Osteocyte (in vitro differentiated cells): ENCODE measurements around the gene TNNI3. TPM values are rescaled to one million over a fixed set of nuclear protein-coding genes. Genes with fewer than 3 reads are reported as not detected.
"Not testable (repeated sequence)": the region's sequence is repeated elsewhere in the genome, so short reads cannot be mapped to it uniquely, and the experiment has no call there.

Source experiments
- DNase-seq: peaks from one replicate; pipeline ENCODE4 v3.0.0; 2021; ENCODE audit warnings: mixed read lengths; ENCODE audit not compliant: unreplicated experiment; ENCODE audit errors: extremely low spot score
- H3K27ac Mint-ChIP-seq: one replicate; pipeline ENCODE4 v1.8.0; 2021; ENCODE audit warnings: mild to moderate bottlenecking, mixed read lengths; ENCODE audit not compliant: unreplicated experiment
- H3K27me3 Mint-ChIP-seq: one replicate; pipeline ENCODE4 v1.8.0; 2021; ENCODE audit warnings: mixed read lengths; ENCODE audit not compliant: unreplicated experiment
- H3K36me3 Mint-ChIP-seq: one replicate; pipeline ENCODE4 v1.8.0; 2021; ENCODE audit warnings: mixed read lengths; ENCODE audit not compliant: unreplicated experiment
- H3K4me1 Mint-ChIP-seq: one replicate; pipeline ENCODE4 v1.8.0; 2021; ENCODE audit warnings: mixed read lengths; ENCODE audit not compliant: unreplicated experiment
- H3K4me3 Mint-ChIP-seq: one replicate; pipeline ENCODE4 v1.8.0; 2021; ENCODE audit warnings: mild to moderate bottlenecking, moderate library complexity, mixed read lengths; ENCODE audit not compliant: unreplicated experiment
- H3K9me3 Mint-ChIP-seq: one replicate; pipeline ENCODE4 v1.8.0; 2021; ENCODE audit warnings: mixed read lengths; ENCODE audit not compliant: unreplicated experiment
- total RNA-seq: library from RNA; stranded (reverse); gene quantifications from 2 replicates; pipeline ENCODE4 v1.2.1, GENCODE V29; 2021
- TF ChIP-seq, protein P1 (sequence below): fragments of 200-600 bp; sonication (generic); IDR thresholded peaks from 2 replicates; pipeline ENCODE4 v1.5.0; 2021; ENCODE audit warnings: antibody characterized with exemption, mild to moderate bottlenecking, moderate library complexity

The TNNI3 gene
- total RNA-seq, 1 donor from 2014 or later, result not detected

DNA sequence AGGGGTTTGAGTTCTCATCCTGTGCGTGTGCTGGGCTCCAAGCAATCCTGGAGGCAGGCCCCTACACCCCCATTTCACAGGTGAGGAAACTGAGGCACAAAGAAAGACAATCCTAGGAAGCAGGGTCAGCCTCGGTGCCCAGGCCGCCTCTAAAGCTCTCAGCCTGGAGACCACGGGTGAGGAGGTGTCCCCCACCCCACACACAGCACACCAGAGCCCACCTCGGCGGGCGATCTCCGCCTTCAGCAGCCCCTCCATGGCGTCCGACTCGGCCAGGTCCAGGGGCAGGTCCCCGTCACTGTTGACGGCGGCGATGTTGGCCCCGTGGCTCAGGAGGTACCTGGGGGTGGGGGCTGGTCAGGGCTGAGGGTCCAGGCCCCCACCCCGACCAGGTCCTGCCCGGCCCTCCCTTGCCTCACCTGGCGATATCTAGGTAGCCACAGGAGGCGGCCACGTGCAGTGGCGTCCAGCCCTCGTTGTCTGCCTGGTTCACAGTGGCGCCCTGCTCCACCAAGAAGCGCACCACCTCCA lies 45.2 kb downstream of the TNNI3 start:
- no peak for DNase-seq
- no peaks in the 10 kb centered on the region for H3K9me3 Mint-ChIP-seq
- TF ChIP-seq, protein P1, sequence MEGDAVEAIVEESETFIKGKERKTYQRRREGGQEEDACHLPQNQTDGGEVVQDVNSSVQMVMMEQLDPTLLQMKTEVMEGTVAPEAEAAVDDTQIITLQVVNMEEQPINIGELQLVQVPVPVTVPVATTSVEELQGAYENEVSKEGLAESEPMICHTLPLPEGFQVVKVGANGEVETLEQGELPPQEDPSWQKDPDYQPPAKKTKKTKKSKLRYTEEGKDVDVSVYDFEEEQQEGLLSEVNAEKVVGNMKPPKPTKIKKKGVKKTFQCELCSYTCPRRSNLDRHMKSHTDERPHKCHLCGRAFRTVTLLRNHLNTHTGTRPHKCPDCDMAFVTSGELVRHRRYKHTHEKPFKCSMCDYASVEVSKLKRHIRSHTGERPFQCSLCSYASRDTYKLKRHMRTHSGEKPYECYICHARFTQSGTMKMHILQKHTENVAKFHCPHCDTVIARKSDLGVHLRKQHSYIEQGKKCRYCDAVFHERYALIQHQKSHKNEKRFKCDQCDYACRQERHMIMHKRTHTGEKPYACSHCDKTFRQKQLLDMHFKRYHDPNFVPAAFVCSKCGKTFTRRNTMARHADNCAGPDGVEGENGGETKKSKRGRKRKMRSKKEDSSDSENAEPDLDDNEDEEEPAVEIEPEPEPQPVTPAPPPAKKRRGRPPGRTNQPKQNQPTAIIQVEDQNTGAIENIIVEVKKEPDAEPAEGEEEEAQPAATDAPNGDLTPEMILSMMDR, result no peak
- H3K27me3 Mint-ChIP-seq, result no peaks in the 10 kb centered on the region
- H3K36me3 Mint-ChIP-seq, result peaks cover 14% of the 10 kb centered on the region
- peak overlapping the region; percentile 95 for H3K27ac Mint-ChIP-seq
- H3K4me1 Mint-ChIP-seq, result peaks cover 40% of the 10 kb centered on the region
- no peak overlapping the region for H3K4me3 Mint-ChIP-seq

DNA sequence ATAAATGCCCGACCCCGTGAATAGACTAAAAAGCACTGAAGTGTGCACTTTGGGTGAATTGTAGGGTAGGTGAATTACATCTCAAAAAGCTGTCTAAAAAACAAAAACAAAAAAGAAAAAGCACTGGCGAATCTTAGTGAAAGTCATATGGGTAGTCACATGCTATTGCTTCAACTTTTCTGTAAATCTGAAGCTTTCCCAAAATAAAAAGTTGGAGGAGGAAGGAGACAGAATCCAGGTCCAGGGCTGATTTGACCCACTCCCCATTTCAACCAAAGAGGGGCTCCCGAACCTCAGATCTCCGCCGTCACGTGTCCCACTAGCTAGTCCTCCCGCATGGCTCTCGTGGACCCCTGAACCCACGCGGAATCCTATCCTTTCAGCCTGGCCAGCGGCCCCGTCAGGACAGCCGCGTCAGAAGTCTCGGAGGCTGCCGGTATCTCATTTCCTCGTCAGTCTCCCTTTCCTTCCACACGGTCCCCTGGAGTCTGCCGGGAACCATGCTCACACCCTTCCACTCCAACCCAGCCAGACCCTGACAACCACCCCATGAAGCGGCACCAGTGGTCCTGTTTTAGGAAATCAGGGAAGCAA lies 46.2 kb downstream of the TNNI3 start:
- peaks cover 40% of the 10 kb centered on the region for H3K4me1 Mint-ChIP-seq
- no peaks in the 10 kb centered on the region for H3K27me3 Mint-ChIP-seq
- no peaks in the 10 kb centered on the region for H3K9me3 Mint-ChIP-seq
- peaks cover 19% of the 10 kb centered on the region for H3K36me3 Mint-ChIP-seq
- H3K27ac Mint-ChIP-seq, result peak overlapping the region; percentile 69
- no peak for DNase-seq
- H3K4me3 Mint-ChIP-seq, result no peak overlapping the region
- TF ChIP-seq, protein P1, result no peak

DNA sequence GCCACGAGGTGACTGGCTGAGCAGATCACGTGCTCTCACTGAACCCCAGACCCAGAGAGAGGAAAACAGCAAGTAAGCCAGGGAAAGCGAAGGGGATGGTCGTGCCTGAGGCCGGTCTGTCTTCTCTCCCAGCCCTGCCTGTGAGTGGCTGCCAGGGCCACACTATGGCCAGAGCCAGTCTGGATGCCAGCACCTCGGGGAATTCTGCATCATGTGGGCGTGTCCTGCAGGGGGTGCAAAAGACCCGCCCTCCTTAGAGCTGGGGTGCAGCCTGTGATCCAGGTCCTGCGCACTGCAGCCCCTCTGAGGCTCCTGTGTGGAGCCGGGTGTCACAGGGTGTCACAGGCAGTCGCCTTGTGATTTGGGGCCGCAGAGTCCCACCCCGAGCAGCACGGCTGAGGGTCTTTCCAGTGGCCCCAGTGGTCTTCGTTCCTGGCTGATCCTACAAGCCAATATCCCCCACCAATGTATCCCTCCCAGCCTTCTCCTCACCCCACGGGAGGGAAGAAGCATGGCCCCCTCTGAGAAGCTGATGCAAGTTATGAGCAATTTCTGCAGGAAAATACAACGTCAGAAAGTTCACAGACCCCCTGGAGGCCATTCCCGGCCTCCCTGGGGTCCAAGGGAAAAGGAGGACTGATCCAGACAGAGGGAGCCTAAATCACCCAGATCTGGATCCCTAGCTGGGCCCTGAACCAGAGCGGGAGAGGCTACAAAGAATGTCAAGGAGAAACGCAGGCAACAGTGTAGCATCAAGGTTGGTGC lies 47.8 kb downstream of the TNNI3 start:
- Mint-ChIP-seq H3K36me3 (peaks cover 19% of the 10 kb centered on the region), H3K27me3 (no peaks in the 10 kb centered on the region), H3K27ac (peak overlapping the region; percentile 72), H3K4me3 (no peak overlapping the region), H3K4me1 (peaks cover 24% of the 10 kb centered on the region), H3K9me3 (no peaks in the 10 kb centered on the region)
- DNase-seq, result no peak
- TF ChIP-seq, protein P1, result no peak

DNA sequence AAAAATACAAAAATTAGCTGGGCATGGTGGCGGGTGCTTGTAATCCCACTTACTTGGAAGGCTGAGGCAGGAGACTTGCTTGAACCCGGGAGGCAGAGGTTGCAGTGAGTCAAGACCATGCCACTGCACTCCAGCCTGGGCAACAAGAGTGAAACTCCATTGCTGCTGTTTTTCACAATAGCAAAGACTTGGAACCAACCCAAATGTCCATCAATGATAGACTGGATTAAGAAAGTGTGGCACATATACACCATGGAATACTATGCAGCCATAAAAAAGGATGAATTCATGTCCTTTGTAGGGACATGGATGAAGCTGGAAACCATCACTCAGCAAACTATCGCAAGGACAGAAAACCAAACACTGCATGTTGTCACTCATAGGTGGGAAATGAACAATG lies 50.3 kb downstream of the TNNI3 start:
- H3K9me3 Mint-ChIP-seq, H3K4me3 Mint-ChIP-seq, H3K27me3 Mint-ChIP-seq, H3K4me1 Mint-ChIP-seq, H3K27ac Mint-ChIP-seq, DNase-seq: not testable (repeated sequence)
- peaks cover 32% of the 10 kb centered on the region for H3K36me3 Mint-ChIP-seq

DNA sequence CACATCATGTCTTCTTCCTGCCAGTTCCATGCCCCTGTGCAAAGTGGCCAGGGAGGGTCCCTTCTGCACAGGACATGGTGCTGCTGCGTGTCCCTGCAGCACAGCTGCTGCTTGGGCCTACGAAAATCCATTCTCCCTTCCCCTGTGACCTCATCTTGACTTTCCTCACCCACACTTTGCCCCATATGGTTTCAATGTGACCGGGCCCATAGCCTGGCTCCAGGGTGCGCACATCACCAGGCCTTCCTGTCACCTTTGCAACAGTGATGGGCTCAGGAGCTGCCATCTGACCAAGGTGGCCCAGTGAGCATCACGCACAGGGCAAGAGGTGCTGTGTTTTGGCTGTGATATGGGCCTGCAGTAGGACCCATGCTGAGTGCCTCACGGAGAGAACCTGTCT lies 50.9 kb downstream of the TNNI3 start:
- Mint-ChIP-seq H3K9me3 (no peaks in the 10 kb centered on the region), H3K4me1 (peaks cover 8% of the 10 kb centered on the region), H3K36me3 (peaks cover 37% of the 10 kb centered on the region), H3K27ac (peak overlapping the region; percentile 25), H3K4me3 (no peak overlapping the region), H3K27me3 (no peaks in the 10 kb centered on the region)
- TF ChIP-seq, protein P1, result no peak
- no peak for DNase-seq
